RKO (cell line): ENCODE measurements around the gene FBXL20.
"Not testable (repeated sequence)": the region's sequence is repeated elsewhere in the genome, so short reads cannot be mapped to it uniquely, and the experiment has no call there.

ENCODE experiments used
- DNase-seq: peaks from one replicate; pipeline ENCODE4 v3.0.0-alpha.2; 2016; ENCODE audit warnings: low spot score

The FBXL20 gene

GRCh38 chr17:39250076-39250475 lies 151.3 kb downstream of the FBXL20 start:
- not testable (repeated sequence) for DNase-seq

GRCh38 chr17:39246274-39246673 lies 155.2 kb downstream of the FBXL20 start:
- no peak for DNase-seq

- peak; percentile 73 for DNase-seq
Observed at GRCh38 chr17:39244600-39245570, 156.5 kb downstream of the FBXL20 start.

GRCh38 chr17:39244016-39244599 lies 157.3 kb downstream of the FBXL20 start:
- no peak for DNase-seq

- no peak for DNase-seq
Observed at GRCh38 chr17:39243155-39243554, 158.3 kb downstream of the FBXL20 start.

- no peak for DNase-seq
Observed at GRCh38 chr17:39240631-39241030, 160.8 kb downstream of the FBXL20 start.

GRCh38 chr17:39239640-39240314 lies 161.6 kb downstream of the FBXL20 start:
- no peak for DNase-seq

GRCh38 chr17:39238311-39238972 lies 163.0 kb downstream of the FBXL20 start:
- peak; percentile 61 for DNase-seq

GRCh38 chr17:39237586-39237985 lies 163.8 kb downstream of the FBXL20 start:
- no peak for DNase-seq

GRCh38 chr17:39236981-39237441 lies 164.4 kb downstream of the FBXL20 start:
- no peak for DNase-seq

- no peak for DNase-seq
Observed at GRCh38 chr17:39236450-39236927, 164.9 kb downstream of the FBXL20 start.

GRCh38 chr17:39235555-39236449 lies 165.6 kb downstream of the FBXL20 start:
- peak; percentile 78 for DNase-seq

- DNase-seq = no peak
Observed at GRCh38 chr17:39231591-39232551, 169.6 kb downstream of the FBXL20 start.

GRCh38 chr17:39231091-39231561 lies 170.3 kb downstream of the FBXL20 start:
- no peak for DNase-seq

- DNase-seq = no peak
Observed at GRCh38 chr17:39230361-39230760, 171.1 kb downstream of the FBXL20 start.

- peak; percentile 61 for DNase-seq
Observed at GRCh38 chr17:39229274-39229913, 172.0 kb downstream of the FBXL20 start.

GRCh38 chr17:39227364-39227919 lies 174.0 kb downstream of the FBXL20 start:
- no peak for DNase-seq

GRCh38 chr17:39225959-39226683 lies 175.3 kb downstream of the FBXL20 start:
- no peak for DNase-seq
